Cardiac fibroblast (primary cell): ENCODE measurements around the gene USP6NL.
A peak's percentile ranks its signal among the peaks of the same experiment; 100 is the strongest.

Experiments
- DNase-seq, 2 donors: peaks; one replicate each; pipeline versions ENCODE4 v3.0.0 to v3.0.0-alpha.2; 2010; ENCODE audit warnings: low read depth in 2 of 2
- H3K4me3 ChIP-seq, 2 donors: replicated peaks in 1 of 2; 1 replicate in 1 of 2; 2 replicates in 1 of 2; pipeline ENCODE4 v1.5.1; 2011; ENCODE audit warnings: low read depth in 2 of 2, low read length in 2 of 2, mild to moderate bottlenecking in 2 of 2, moderate library complexity in 1 of 2
- TF ChIP-seq, protein P1 (sequence below): IDR thresholded peaks from one replicate; pipeline ENCODE4 v1.5.1; 2011; ENCODE audit warnings: low read depth, mild to moderate bottlenecking, low read length, inconsistent platforms

Gene USP6NL

DNA sequence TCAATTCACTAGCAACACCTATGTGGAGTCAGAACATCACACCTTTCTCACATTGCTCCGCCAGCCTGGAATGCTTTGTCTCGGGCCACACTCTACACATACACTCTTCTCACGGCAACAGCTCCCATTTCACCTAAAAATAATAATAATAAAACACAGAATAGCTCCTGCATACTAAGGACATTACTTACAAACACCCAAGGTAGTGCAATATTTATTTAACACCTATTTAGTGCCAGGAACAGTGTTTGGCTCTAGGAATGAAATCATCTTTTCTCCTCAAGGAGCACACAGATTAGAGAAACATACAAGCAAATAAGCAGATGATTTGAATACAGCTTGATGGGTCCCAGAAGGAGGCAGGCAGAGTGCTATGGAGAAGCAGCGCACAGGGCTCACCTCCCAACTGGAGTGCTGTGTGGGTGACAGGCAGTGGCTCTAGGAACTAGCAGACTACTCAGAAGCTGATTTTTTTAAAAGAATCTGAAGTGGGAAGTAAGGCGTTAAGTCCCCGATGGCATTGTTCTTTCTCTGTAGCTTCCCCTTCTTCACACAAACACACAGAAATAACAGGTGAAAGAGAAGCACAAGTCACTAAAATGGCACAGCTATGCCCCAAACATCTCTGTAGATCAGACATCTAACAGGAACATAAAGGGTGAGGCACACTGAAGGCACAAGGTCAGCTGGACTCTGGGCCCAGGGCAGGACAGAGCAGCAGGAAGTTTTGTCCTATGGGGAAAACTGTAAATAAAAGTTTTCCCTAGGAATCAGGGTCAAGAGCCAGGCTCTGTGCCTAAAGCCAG is 16.7 kb downstream of the USP6NL start:
- H3K4me3 ChIP-seq = no peak overlapping the region
- TF ChIP-seq, protein P1, sequence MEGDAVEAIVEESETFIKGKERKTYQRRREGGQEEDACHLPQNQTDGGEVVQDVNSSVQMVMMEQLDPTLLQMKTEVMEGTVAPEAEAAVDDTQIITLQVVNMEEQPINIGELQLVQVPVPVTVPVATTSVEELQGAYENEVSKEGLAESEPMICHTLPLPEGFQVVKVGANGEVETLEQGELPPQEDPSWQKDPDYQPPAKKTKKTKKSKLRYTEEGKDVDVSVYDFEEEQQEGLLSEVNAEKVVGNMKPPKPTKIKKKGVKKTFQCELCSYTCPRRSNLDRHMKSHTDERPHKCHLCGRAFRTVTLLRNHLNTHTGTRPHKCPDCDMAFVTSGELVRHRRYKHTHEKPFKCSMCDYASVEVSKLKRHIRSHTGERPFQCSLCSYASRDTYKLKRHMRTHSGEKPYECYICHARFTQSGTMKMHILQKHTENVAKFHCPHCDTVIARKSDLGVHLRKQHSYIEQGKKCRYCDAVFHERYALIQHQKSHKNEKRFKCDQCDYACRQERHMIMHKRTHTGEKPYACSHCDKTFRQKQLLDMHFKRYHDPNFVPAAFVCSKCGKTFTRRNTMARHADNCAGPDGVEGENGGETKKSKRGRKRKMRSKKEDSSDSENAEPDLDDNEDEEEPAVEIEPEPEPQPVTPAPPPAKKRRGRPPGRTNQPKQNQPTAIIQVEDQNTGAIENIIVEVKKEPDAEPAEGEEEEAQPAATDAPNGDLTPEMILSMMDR = no peak
- no peak for DNase-seq

DNA sequence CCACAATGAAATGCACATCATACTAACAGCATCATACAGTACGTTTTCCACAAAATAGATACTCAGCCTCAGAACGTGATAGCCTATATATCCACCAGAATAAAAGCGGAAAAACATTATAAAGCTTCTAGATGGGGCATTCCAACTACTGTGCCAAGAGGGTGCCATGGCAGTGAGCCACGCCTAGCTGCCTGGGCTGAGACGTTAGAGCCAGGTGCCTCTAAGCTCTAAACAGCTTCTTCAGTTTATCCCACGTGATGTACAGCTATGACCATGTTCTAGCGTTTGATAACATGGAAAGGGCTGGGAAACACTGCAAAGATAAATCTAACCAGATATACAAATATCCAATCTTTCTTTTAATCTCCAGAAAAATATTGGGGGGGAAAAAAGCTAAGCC is 17.8 kb downstream of the USP6NL start:
- TF ChIP-seq, protein P1 = no peak
- DNase-seq = no peak
- no peak overlapping the region for H3K4me3 ChIP-seq

DNA sequence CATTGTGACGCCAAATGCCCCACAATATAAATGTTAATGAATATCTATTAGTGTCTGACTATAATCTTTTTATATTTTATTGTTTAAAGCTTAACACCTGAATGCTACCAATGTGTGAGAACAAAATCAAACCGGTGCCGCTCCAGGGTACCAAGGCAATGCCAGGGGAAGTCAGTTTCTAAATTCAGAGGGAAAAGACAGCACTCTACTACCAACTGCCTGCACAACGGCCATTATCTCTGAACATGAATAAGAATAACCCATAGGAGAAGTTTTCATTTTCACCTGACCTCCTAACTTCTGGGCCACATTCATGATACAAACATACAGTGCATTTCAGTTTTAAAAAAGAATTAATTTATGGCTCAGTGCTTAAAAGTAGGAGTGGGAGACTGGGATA is 21.7 kb downstream of the USP6NL start:
- no peak overlapping the region for H3K4me3 ChIP-seq
- TF ChIP-seq, protein P1 = no peak
- DNase-seq = no peak

DNA sequence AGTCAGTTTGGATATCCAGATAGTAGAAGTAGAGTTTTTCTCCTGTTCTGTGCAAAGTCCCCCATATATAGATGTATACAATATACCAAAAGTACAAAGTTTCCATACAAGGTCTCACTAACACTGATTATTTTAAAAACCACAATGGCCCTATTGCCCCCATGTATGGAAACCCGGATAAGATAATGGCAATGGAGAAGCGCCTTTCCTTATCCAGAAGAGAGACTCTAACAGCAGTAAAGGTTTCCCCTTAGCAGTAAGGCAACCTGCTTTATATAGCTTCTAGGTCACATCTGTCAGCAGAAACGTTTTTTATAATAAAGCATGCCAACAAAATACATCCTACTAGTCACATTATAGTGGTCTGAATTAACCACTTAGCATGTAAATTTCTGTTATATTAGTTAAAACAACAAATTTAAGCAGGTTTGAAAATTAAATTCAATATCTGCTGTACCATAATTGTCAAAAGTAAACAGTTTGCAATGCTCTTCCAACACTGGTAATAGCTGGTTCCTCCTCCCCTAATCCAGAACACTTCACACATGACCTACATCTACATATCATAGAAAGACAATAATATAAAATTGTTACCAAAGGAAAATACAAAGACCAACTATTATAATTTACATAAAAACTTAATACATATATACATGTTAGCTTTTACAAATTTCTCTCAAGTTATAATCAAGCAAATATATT is 22.4 kb downstream of the USP6NL start:
- TF ChIP-seq, protein P1 = no peak
- H3K4me3 ChIP-seq = no peak overlapping the region
- DNase-seq = no peak

DNA sequence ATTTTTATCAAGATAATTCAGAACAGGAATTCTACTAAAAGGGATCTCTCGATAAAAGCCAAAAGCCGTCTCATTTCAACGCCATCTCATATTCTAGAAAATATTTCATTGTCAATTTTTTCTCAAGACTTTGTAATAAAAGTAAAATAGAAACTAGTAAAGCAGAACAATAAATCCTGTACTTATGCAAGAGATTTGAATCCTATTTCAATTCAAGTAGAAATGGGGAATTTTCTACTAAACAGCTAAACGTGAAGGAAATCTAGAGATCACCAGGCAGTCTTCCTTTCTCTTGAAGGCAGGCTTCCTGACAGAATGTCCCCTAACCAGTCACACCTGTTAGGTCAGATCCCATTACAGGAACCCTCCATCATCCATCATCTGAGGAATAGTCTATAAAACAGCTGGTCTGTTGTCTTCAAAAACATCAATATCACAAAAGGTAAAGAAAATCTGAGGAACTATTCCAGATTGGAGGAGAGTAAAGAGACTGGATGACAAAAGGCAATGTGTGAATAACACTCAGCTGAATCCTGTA is 23.7 kb downstream of the USP6NL start:
- no peak overlapping the region for H3K4me3 ChIP-seq
- TF ChIP-seq, protein P1 = no peak
- DNase-seq = no peak

DNA sequence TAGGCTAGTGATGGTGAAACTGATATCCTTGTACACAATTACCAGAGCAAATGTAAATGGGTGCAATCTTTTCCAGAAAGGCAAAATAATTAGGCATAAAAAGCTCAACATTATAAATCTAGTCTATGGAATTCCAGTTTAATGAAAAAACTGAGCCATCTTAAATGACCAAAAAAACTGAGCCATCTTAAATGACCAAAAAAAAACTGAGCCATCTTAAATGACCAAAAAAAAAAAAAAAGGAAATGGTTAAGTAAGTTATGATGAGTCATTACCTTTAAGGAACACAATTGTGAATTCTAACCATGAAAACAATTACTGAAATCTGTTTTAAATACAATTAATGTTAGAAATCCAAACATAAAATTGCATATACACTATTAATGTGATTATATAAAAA is 25.3 kb downstream of the USP6NL start:
- peak in 1 of 2 donors; percentile 46 for DNase-seq
- no peak overlapping the region for H3K4me3 ChIP-seq
- TF ChIP-seq, protein P1 = no peak
